Fibroblast of skin of left biceps (primary cell): ENCODE measurements around the gene RPUSD1.
"Not testable (repeated sequence)": the region's sequence is repeated elsewhere in the genome, so short reads cannot be mapped to it uniquely, and the experiment has no call there.

Source experiments
- DNase-seq, 2 experiments: peaks; one replicate each; pipeline ENCODE4 v3.0.0-alpha.2; 2013; ENCODE audit warnings: low read depth in 2 of 2

Gene RPUSD1

DNA sequence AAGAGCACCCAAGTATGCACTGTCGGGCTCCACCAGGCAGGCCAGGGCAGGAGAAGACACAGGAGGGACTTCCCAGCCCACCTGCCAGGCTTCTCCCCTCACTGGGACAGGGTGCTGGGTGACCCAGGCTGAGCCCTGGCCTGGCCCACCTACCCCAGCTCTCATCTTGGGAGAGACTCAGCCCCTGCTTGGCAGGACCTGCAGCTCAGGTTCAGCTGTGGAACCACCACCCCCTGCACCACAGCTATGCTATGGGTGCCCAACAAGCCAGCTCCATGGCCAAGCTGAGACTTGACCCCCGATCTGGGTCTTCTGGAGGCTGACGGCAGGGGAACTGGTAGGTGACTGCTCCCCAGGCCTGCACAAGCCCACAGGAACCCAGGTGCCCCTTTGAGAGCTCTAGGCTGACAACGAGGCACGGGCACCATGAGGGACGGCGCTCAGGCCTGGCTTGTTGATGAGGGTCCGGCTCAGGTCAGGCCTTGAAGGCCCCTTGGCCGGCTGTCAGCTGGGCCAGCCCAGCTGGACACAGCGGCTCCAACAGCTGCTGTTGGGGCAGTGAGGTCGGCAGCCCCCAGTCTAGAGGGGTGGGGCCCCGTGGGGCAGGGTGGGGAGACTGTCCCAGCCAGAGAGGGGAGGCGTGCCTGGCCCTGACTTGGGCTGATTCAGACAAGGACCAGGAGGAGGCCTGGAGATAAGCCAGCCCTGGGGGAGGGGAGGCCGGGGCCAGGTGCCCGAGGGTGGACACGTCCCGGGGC, 4.6 kb downstream of the RPUSD1 start:
- DNase-seq, result no peak

DNA sequence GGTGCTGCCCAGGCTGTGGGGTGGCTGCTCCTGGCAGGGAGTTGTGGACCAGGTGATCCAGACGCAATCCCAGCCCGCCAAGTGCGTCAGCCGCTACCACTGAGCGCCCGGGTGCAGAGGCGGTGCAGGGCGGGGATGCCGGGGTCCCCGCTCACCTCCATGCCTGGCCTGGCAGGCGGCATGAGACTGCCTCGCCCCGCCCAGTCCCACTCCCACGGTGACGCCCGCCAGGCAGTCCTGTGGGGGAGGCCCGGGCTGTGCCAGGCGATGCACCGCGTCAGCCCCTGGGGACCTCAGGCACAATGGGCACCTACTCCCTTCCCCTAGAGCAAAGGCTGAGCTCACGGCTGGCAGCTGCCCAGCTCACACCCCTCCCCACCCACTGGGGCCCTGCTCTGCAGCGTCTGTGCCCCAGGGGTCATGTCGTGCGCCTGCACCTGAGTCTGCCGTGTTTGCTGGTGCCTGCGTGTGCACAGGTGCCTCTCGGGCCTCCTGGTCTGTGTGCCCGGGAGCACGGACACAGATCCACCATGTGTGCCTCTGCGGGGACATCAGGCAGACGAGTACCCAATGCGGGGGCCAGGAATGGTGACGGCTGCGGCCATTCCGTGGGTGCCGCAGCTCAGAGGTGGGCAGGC, 5.3 kb downstream of the RPUSD1 start:
- DNase-seq, result no peak

DNA sequence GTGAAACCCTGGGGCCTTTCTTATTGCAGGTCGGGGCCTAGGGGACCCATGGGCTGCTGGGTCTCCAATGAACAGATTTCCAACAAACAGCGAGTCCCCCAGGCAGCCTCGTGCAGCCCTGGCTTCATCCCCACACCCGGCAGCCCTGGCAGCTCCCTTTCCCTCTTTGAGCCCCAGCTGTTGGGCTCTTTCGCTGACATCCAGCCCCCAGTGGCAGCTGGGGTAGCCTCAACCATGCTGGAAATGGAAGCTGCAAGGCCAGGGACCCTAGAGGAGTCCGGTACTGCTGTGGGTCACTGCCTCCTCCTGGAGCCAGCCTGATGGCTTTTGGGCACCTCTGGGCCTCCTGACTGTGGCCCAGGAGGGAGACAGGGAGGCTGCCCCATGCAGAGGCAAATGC, 5.9 kb downstream of the RPUSD1 start:
- no peak for DNase-seq

DNA sequence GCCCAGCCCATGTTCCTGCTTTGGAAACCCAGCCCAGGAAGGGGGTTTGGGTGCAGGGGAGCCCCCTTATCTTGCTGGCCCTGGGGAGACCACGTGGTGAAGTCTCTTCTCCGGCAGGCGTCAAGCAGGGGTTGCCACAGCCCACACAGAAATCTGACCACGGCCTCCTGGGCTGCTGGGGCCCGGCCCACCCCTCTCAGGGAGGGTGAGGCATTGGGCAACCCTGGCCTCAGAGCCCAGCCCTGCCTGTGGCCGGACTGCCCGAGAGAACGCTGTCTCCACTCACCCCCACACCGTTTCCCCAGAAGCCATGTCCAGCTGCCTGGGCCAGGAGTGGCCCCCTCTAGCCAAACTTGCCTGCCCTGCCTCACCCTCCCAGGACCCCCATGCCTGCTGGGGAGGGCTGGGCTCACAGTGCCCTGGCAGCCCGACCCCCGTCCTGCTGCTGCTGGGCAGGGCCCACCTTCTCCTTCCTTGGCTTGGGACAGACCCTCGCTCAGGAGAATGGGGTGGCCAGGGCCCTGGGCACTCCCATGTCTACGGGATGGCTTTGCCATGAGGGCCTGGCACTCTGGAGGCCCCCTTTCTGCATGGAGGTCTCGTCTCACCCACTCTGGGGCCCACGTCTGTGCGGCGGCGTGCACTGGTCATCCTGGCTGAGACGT, 6.7 kb downstream of the RPUSD1 start:
- no peak for DNase-seq

DNA sequence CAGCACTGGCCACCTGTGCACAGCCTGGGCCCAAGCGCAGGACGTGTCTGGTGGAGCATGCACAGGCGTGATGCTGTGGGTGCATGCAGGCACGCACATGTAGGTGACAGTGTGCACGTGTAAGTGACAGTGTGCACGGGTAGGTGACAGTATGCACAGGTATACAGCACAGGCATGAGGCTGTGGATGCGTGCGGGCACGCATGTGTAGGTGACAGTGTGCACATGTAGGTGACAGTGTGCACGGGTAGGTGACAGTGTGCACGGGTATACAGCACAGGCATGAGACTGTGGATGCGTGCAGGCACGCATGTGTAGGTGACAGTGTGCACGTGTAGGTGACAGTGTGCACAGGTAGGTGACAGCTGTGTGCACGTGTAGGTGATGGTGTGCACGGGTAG, 7.9 kb downstream of the RPUSD1 start:
- DNase-seq, result no peak

DNA sequence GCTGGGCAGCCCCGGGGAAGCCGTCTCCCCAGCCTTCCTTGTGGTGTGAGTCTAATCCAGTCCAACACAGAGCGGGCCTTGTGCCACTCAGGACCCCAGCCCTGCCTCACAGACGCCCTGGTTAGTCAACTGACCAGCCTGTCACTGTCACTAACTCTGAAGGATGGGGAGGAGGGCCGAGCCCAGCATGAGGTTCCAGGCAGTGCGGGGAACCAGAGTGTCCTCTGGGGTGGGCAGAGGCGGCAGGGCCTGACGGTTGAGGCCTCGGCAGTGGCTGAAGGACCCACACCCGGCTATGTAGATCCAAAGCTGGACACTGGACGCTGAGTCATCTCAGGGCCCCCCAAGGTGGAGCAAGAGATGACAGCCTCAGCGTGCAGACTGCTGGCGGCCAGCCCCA, 8.6 kb downstream of the RPUSD1 start:
- no peak for DNase-seq

DNA sequence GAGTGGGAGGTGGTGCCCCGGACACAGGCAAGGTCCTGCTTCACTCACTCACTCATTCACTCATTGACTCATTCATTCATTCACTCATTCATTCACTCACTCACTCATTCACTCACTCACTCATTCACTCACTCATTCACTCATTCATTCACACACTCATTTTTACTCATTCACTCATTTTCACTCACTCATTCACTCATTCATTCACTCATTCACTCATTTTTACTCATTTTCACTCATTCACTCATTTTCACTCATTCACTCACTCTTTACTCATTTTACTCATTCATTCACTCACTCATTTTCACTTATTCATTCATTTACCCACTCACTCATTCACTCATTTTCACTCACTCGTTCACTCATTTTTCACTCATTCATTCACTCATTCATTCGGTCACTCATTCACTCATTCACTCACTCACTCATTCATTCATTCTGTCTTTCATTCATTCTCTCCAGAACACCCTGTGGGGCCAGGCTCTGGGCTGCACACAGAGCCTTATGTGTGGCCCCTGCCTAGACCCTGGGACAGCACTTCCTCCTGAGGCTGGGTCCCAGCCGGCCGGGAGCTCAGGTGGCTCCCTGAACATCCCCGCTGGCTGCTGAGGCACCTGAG, 9.2 kb downstream of the RPUSD1 start:
- DNase-seq, result no peak

DNA sequence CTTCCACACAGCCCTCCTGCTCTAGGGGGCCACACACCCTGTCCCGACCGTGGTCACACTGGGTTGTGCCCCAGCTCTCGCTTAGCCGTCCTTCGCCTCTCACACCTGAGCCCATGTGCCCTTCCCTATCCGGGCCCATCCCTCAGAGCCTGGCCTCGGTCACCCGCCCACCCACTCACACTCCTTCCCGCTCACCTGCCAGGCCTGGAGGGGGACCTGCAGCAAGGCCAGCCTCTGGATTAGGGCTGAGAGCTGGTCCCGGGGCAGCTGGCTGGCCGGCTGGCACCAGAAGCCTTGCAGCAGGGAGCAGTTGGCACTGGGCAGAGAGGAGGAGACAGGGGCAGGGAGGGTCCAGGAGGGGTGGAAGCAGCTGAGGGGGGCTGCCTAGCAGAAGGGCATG, 9.7 kb downstream of the RPUSD1 start:
- no peak for DNase-seq

DNA sequence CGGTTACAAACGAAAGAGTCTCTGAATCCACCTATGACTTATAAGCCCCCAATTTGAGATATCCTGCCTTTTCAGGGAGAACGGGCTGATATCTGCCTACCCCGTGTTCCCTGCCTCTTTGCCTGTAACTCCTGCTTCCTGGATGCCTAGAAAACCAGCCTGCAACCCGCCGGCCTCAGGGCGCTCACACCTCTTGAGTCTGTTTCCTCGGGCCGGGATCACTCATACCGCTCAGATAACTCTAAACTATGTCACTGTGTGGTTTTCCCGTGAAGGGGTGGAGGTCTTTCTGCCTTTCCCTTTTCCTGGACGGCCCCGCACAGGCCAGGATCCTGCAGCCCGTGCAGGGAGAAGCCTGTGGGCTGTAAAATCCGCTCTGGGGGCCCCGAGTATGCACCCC, 10.4 kb downstream of the RPUSD1 start:
- no peak for DNase-seq

DNA sequence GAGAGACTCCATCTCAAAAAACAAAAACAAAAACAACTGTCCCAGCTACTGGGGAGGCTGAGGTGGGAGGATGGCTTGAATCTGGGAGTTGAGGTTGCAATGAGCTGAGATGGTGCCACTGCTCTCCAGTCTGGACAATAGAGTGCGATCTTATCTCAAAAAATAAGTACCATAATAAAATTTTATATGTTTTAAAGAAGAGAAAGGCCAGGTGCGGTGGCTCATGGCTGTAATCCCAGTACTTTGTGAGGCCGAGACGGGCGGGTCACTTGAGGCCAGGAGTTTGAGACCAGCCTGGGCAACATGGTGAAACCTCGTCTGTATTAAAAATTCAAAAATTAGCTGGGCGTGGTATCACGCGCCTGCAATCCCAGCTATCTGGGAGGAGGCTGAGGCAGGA, 11.4 kb downstream of the RPUSD1 start:
- no peak for DNase-seq

DNA sequence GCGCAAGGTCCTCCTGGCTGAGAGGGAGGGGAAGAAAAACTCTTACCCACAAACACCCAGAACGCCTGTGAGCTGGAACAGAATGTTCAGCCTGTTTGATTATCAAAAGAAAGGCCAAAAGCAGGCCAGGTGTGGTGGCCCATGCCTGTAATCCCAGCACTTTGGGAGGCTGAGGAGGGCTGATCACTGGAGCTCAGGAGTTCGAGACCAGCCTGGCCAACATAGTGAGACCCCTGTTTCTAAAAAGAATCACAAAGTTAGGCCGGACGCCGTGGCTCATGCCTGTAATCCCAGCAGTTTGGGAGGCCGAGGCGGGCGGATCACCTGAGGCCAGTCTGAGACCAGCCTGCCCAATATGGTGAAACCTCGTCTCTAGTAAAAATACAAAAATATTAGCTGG, 11.9 kb downstream of the RPUSD1 start:
- DNase-seq, result not testable (repeated sequence)

DNA sequence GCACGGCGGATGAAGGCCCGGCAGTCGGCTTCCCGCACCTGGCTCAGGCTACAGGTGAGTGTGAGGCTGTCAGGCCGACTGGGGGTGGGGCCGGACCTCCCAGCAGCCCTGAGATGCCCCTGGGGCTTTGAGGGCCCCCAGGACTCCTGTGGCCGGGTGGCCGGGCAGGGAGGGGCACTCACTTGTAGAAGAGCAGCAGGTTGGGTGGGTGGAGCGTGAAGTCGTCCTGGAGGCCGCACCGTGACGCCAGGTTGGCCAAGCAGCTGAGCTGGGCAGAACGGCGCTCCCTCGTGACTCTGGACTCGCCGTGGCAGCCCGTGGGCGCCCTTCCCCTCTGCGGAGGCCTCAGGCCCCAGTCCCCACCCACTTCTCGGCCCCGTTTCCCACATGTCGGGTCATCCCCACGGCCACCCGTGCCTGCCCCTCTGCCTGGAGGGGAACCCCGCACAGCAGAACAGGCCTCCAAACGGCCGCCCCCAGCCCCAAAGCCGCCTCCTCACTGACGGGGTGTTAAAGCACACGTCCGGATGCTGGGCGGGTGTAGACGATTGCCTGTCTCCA, 12.9 kb downstream of the RPUSD1 start:
- no peak for DNase-seq

DNA sequence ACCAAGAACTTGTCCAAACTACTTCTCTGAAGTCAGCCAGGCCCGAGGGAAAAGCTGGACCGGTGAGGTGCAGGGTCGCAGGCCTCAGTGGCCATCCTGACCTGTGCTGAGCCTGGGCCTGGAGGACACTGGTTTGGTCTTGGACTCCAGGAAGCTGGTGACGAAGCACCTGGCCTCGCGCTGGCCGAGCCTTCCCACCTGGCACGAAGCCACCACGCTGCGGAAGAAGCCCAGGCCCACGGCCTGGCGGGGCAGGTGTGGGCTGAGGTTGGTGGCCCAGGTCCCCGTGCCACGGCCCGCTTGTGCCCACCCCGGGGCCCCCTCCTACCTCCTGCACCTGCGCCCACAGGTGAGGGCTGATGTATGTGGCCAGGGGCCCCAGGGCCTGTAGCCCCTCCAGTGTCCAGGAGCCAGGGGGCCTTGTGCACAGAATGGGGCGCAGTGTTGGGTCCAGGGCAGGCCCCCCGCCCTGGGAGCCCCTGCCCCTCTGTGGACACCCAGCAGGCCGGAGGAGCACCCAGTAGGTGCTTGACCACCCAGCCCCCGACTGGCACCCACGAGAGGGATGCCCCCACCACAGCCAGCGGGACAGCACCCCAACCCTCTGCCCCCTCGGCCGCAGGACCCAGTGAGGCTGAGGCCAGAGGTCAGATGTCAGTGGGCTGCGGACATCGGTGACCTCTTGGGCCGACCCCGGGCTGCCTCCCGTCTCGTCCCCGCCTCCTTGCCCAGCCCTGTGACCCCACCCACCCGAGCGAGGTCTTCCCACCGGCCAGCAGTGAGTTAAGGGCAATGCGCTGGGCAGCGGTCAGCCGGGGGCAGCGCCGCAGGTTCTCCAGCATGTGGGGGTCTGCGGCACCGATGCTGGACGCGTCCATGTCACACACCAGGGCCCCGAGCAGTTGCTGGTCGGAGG, 13.8 kb downstream of the RPUSD1 start:
- DNase-seq, result no peak

DNA sequence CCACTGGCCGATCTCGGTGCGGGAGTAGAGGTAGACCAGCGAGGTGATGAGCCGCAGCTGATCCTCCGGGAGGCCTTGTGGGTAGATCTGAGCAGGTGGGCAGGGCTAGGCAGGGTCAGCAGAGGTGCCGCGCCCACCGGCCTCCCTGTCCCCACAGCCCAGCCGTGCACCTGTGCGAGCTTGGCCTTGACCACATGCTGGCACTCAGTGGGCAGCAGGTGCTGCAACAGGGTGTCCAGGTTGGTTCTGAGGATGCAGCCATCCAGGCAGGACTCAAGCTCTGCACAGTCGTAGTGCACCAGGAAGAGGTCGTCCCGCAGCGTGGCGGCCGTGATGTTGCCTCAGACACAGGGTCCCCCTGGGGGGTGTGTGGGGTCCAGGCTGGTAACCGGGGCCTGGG, 15.2 kb downstream of the RPUSD1 start:
- no peak for DNase-seq

DNA sequence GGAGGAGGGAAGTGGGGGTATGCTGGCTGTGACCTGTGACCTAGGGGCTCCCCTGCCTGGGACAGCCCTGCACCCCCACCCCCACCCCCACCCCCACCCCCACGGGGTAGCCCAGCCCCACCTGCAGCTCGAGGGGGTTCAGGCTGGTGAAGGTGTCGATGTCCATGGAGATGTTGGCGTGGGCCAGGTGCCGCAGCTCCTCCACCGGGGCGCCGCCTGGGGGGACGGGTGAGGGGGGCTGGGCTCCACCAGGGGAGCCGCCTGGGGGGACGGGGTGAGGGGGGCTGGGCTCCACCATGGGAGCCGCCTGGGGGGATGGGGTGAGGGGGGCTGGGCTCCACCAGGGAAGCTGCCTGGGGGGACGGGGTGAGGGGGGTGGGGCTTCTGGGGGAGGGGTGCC, 17.8 kb downstream of the RPUSD1 start:
- no peak for DNase-seq

DNA sequence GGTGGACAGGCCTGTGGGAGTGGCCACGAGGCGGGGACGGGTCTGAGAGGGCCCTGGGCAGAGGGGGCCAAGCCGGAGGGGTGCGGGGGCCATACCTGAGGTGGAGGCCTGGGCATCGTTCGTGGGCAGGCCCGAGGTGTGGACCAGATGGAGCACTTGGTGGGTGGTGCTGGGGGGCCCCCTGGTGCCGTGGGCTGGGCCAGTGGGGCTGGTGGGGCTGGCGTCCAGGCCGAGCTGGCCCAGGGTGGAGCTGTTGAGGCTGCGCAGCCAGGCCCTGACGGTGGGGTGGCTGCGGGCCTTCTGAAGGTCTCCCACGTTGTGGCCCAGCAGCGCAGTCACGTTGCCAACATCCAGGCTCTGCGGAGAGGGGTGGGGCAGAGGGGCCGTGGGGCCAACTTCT, 18.2 kb downstream of the RPUSD1 start:
- no peak for DNase-seq

DNA sequence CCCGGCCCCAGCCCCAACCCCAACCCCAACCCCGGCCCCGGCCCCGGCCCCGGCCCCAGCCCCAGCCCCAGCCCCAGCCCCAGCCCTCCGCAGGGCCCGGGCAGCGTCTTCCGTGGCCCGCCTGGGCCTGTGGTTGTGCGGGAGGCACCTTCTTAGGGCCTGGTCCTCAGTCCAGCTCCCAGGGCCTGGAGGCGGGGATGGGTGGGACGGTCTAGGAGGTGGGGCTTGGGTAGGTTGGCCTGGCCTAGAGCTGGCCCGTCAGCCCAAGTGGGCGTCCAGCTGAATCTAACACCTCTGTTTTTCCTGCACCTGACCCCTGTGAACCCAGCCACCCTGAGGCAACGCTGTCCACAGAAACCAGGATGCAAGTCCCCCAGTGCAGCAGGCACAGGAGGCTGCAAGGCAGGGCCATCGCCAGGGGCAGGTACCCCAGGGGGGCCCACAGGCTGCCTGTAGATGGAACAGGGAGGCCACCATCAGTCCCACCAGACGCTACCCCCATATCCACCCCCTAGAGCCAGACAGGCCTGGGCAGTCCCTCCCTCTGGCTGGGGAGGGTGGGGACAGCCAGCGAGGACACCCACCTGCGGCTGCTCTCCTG, 18.9 kb downstream of the RPUSD1 start:
- DNase-seq, result no peak

DNA sequence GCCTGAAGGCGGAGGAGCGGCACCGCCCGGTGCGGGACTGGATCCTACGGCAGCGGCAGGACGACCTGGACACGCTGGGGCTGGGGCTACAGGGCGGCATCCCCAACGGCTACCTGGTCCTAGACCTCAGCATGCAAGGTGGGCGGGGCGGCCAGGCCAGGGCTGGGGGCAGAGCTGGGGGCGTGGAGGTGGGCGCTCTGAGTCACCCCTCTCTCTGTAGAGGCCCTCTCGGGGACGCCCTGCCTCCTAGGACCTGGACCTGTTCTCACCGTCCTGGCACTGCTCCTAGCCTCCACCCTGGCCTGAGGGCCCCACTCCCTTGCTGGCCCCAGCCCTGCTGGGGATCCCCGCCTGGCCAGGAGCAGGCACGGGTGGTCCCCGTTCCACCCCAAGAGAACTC, 19.8 kb downstream of the RPUSD1 start:
- no peak for DNase-seq

DNA sequence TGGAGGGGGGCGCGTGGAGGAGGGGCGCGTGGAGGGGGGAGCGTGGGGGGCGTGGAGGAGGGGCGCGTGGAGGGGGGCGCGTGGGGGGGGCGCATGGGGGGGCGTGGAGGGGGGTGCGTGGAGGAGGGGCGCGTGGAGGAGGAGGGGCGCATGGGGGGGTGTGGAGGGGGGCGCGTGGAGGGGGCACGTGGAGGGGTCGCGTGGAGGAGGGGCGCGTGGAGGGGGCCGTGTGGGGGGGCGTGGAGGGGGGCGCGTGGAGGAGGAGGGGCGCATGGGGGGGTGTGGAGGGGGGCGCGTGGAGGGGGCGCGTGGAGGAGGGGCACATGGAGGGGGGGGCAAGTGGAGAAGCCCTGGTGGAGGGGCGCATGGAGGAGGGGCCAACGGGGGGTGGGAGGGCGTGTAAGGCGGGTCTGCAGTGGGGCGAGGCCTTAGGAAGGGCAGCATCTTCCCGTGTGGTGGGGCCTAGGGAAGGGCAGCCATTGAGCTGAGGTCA, 20.4 kb downstream of the RPUSD1 start:
- no peak for DNase-seq

DNA sequence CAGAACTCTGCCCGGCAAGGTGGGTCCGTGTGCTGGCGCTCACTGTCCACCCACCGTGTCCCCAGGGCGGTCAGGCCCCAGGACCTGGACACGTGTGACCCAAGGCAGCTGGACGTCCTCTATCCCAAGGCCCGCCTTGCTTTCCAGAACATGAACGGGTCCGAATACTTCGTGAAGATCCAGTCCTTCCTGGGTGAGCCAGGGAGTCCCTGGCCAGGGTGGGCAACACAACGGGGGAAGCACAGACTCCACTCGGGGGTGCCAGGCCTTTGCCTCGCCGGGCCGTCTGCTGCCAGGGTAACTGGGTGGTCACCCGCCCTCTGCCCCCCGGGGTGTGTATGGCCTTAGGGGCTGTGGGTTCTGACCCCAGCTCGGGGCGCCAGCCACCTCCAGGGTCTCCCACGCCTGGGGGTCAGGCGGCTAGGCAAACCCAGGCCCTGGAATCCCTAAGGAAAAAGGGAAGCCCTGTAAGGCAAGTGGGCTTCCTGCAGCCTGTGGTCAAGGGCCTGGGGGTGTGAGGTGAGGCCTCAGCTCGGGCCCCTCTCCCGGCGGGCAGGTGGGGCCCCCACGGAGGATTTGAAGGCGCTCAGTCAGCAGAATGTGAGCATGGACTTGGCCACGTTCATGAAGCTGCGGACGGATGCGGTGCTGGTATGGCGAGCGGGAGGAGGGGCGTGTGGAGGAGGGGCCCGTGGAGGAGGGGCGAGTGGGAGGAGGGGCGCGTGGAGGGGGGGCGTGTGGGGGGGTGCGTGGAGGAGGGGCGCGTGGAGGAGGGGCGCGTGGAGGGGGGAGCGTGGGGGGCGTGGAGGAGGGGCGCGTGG, 21.2 kb downstream of the RPUSD1 start:
- DNase-seq, result no peak
